OCI-LY3 (cell line): ENCODE measurements around the gene UNC5A.

ENCODE experiments used
- EZH2phosphoT487 ChIP-seq: fragments of 200-600 bp; shearing (Covaris generic); IDR thresholded peaks from 2 replicates; pipeline ENCODE4 v1.6.1; 2018; ENCODE audit warnings: antibody characterized with exemption, mixed run types, low read depth
- TF ChIP-seq, protein P1 (sequence below): fragments of 200-600, 300-600 bp; sonication (generic); IDR thresholded peaks from 2 replicates; pipeline ENCODE4 v1.5.1; 2014; ENCODE audit warnings: antibody characterized with exemption, low read length, low read depth

DNA sequence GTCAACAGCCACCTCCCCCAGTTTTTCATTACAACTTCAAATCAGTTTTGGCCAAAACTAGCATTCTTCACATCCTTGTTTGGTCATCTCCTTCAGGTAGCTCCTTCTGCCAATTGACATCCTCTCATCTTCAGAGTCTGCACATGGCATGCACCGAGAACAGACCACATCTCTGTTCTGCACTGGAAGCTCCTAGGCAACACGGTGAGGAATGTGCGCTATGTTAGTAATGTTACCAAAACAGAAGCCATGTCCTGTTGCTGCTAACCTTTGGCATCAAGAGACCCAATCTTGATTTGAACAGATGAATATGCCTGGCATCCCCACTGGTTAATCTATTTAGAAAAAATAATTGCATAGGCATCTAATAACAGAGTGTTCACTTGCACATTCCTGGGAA is 93.9 kb downstream of the UNC5A start:
- TF ChIP-seq, protein P1, sequence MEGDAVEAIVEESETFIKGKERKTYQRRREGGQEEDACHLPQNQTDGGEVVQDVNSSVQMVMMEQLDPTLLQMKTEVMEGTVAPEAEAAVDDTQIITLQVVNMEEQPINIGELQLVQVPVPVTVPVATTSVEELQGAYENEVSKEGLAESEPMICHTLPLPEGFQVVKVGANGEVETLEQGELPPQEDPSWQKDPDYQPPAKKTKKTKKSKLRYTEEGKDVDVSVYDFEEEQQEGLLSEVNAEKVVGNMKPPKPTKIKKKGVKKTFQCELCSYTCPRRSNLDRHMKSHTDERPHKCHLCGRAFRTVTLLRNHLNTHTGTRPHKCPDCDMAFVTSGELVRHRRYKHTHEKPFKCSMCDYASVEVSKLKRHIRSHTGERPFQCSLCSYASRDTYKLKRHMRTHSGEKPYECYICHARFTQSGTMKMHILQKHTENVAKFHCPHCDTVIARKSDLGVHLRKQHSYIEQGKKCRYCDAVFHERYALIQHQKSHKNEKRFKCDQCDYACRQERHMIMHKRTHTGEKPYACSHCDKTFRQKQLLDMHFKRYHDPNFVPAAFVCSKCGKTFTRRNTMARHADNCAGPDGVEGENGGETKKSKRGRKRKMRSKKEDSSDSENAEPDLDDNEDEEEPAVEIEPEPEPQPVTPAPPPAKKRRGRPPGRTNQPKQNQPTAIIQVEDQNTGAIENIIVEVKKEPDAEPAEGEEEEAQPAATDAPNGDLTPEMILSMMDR, result no peak
- TF ChIP-seq EZH2phosphoT487, result no peak
